Motor neuron (in vitro differentiated cells): ENCODE results near the gene PLD5. TPM values are rescaled to one million over a fixed set of nuclear protein-coding genes. Genes with fewer than 3 reads are reported as not detected.
"Not testable (repeated sequence)": the region's sequence is repeated elsewhere in the genome, so short reads cannot be mapped to it uniquely, and the experiment has no call there.

ENCODE experiments used
- ATAC-seq, 8 experiments: fragments of 200-7000 bp; cut with Tn5 transposase; replicated peaks in 6 of 8; 2 replicates each; pipeline ENCODE4 v1.8.0; 2021; ENCODE audit warnings: mild to moderate bottlenecking in 8 of 8, moderate library complexity in 8 of 8
- H3K27ac ChIP-seq, 2 donors: fragments of 250-450 bp; sonication (Bioruptor Pico); 2 replicates each; pipeline ENCODE4 v1.9.0; 2021; ENCODE audit warnings: antibody characterized with exemption in 2 of 2, mild to moderate bottlenecking in 2 of 2, moderate library complexity in 1 of 2
- H3K4me1 ChIP-seq, 2 donors: fragments of 250-450 bp; sonication (Bioruptor Pico); replicated peaks in 1 of 2; 2 replicates each; pipeline ENCODE4 v1.6.1; 2021; ENCODE audit warnings: antibody characterized with exemption in 2 of 2, mild to moderate bottlenecking in 2 of 2, moderate library complexity in 1 of 2
- H3K4me3 ChIP-seq, 5 donors: fragments of 250-450 bp; sonication (Bioruptor Pico); 2 replicates each; pipeline ENCODE4 v1.9.0; 2021; ENCODE audit warnings: antibody characterized with exemption in 5 of 5, mild to moderate bottlenecking in 5 of 5, moderate library complexity in 4 of 5
- WGBS, 10 experiments: fragments of 450-650 bp; shearing (Covaris generic); methylation state at CpG; one replicate each; pipeline ENCODE4 v1.0.0; 2022; 5-methylcytosine and 5-hydroxymethylcytosine counted together
- in situ Hi-C, 9 experiments: fragments of 400-800 bp; cut with MboI; loops; one replicate each; pipeline ENCODE4 v1.15.0; 2021; ENCODE audit warnings: low sequenced_read_pairs in 9 of 9, low pct_unique_long_range_greater_than_20kb in 2 of 9; ENCODE audit not compliant: unreplicated experiment in 9 of 9
- total RNA-seq, 8 experiments: library from RNA; unstranded; fragments of 300-600 nt; gene quantifications; 2 replicates each; pipeline versions ENCODE4 v1.2.3 to v1.2.4, GENCODE V29; 2022

Gene PLD5
- total RNA-seq, 8 experiments from 2014 or later, result 0.05 to 8.1 (median 1.5) TPM

DNA sequence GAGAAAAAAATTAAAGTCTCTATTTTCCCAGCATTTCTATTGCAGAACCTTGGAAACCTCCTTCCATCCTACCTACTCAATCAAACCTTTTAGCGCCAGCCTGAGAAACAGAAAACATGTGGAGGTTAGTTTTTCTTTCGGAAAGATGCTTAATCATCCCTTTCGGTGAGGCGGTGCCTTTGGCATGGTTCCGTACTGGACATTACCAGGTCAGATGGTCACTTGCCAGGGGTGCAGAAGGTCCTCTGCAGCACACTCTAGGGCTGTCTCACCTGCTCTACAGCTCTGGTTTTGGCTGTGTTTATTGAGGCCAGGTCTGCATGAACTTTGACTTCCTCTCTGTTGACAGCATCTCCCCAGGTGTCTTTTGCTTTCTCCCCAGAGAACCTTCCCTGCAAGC lies 121.5 kb downstream of the PLD5 start:
- H3K27ac ChIP-seq, result no peak overlapping the region
- ATAC-seq, result peak in 1 of 8 experiments; percentile 62
- H3K4me3 ChIP-seq, result no peak overlapping the region
- peaks cover 0 to 8% of the 10 kb centered on the region in 2 donors for H3K4me1 ChIP-seq
- in situ Hi-C loops, result no loop called here
- WGBS, 10 experiments, result 0 to 87% (median 59%) methylated on average over 1 to 5 of the region's 5 CpGs

- H3K4me1 ChIP-seq, result peaks cover 0 to 8% of the 10 kb centered on the region in 2 donors
- ATAC-seq, result peak in 4 of 8 experiments; percentile 22 to 72 (median 38)
- 0 to 100% (median 90%) methylated on average over 1 to 3 of the region's 3 CpGs; no CpG with 5 or more reads in 1 of the 10 experiments for WGBS, 10 experiments
Observed at GRCh38 chr1:242401937-242402336, 122.6 kb downstream of the PLD5 start.

GRCh38 chr1:242398351-242398750 lies 126.1 kb downstream of the PLD5 start:
- in situ Hi-C loops, result no loop called here
- Histone ChIP-seq H3K27ac (no peak overlapping the region), H3K4me1 (peaks cover 0 to 8% of the 10 kb centered on the region in 2 donors), H3K4me3 (no peak overlapping the region)
- no peak for ATAC-seq
- WGBS, 10 experiments, result 18 to 84% (median 72%) methylated on average over 2 to 5 of the region's 5 CpGs

More at GRCh38 chr1:242401937-242402336, 122.6 kb downstream of the PLD5 start:
- Histone ChIP-seq H3K4me3 (no peak overlapping the region), H3K27ac (no peak overlapping the region)
- in situ Hi-C loops, result no loop called here

GRCh38 chr1:242391896-242392295 lies 132.6 kb downstream of the PLD5 start:
- no peak overlapping the region for H3K4me3 ChIP-seq
- ATAC-seq, result no peak
- H3K4me1 ChIP-seq, result no peaks in the 10 kb centered on the region
- in situ Hi-C loops, result no loop called here
- H3K27ac ChIP-seq, result no peak overlapping the region

- in situ Hi-C loops, ATAC-seq, H3K27ac ChIP-seq, H3K4me3 ChIP-seq: not testable (repeated sequence)
- H3K4me1 ChIP-seq, result peaks cover 0 to 10% of the 10 kb centered on the region in 2 donors
- WGBS, 10 experiments, result 0 to 93% (median 44%) methylated on average over 1 to 6 of the region's 6 CpGs; no CpG with 5 or more reads in 2 of the 10 experiments
Observed at GRCh38 chr1:242376121-242376520, 148.4 kb downstream of the PLD5 start.

DNA sequence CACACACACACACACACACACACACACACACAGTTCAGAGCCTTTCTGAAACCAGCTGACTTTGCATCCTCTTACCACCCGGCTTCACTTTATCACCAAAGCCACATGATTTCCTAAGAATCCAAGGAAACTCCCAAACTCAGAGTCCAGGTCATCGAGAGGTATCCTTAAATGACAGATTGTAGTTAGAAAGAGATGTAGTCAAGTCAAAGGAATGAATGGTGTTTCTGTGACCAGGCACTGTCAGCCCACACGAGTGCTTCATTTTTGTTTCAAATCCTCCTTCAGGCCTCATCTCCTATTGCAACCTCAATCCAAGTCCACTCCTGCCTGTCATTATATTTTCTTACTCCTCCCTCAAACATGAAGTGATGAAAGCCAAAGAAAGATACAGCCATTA lies 174.1 kb downstream of the PLD5 start:
- H3K27ac ChIP-seq, H3K4me1 ChIP-seq, in situ Hi-C loops, H3K4me3 ChIP-seq: not testable (repeated sequence)
- 0 to 92% (median 40%) methylated on average over 1 to 2 of the region's 3 CpGs; no CpG with 5 or more reads in 5 of the 10 experiments for WGBS, 10 experiments
- peak in 2 of 8 experiments; percentile 17 to 72 for ATAC-seq

DNA sequence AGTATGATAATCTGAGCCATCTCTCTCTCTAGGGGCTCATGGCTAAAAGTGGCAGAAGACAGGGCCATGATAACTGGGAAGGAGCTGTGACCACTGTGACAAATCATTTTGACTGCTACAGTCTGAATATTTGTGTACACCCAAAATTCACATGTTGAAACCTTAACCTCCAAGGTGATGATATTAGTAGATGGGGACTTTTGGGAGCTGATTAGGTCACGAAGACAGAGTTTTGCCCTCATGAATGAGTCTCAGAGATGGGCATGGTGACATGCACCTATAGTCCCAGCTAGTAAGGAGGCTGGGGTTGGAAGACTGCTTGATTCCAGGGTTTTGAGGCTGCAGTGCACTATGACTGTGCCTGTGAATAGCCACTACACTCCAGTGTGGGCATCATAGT lies 174.9 kb downstream of the PLD5 start:
- no peak for ATAC-seq
- H3K4me1 ChIP-seq, result no peaks in the 10 kb centered on the region
- WGBS, 10 experiments, result 25 to 100% (median 100%) methylated on average over 1 of the region's 1 CpG; no CpG with 5 or more reads in 6 of the 10 experiments
- H3K27ac ChIP-seq, result no peak overlapping the region
- H3K4me3 ChIP-seq, result no peak overlapping the region
- in situ Hi-C loops, result no loop called here

DNA sequence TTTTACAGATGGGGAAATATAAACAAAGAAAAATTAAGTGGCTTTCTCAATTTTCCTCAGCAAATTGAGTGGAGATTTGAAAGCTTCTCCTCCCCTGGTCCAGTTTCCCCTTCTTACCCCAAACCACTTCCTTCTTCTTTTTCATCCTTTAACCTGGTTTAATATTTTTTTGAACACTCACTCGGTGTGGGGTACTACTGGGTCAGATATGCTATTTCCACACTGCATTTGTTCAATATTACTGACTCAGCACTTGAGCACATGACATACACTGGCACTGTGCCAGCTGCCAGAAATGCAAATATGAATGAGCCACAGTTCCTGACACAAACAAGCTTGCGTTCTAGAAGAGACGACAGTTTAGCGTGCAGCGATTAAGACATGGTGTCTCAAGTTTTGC lies 193.6 kb downstream of the PLD5 start:
- 11 to 88% (median 80%) methylated on average over 2 to 5 of the region's 5 CpGs; no CpG with 5 or more reads in 2 of the 10 experiments for WGBS, 10 experiments
- ATAC-seq, result peak in 7 of 8 experiments; percentile 18 to 81 (median 58)
- H3K27ac ChIP-seq, H3K4me1 ChIP-seq, in situ Hi-C loops, H3K4me3 ChIP-seq: not testable (repeated sequence)

DNA sequence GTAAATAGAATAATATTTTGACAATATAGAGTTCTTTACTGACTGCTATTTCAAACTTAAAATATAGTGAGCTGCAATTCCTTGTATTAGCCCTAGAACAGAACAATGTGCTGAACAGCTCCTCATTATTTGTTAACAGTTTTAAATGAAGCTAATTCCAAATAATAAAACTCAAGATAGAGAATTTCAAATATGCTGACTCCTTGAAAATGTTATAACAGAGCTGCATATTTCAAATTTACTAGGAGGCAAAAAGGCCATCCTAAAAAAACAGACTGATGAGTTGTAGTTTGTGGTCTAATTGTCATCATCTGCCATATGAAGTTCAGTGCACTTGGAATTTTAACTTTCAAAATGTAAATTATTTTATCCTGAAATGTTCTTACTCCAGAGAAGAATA lies 197.1 kb downstream of the PLD5 start:
- H3K4me3 ChIP-seq, in situ Hi-C loops, H3K4me1 ChIP-seq, H3K27ac ChIP-seq, ATAC-seq: not testable (repeated sequence)

GRCh38 chr1:242321981-242322380 lies 202.5 kb downstream of the PLD5 start:
- peak in 1 of 8 experiments; percentile 36 for ATAC-seq
- not testable (repeated sequence) for H3K4me1 ChIP-seq
- WGBS, 10 experiments, result 0 to 96% (median 28%) methylated on average over 1 to 7 of the region's 7 CpGs; no CpG with 5 or more reads in 1 of the 10 experiments

DNA sequence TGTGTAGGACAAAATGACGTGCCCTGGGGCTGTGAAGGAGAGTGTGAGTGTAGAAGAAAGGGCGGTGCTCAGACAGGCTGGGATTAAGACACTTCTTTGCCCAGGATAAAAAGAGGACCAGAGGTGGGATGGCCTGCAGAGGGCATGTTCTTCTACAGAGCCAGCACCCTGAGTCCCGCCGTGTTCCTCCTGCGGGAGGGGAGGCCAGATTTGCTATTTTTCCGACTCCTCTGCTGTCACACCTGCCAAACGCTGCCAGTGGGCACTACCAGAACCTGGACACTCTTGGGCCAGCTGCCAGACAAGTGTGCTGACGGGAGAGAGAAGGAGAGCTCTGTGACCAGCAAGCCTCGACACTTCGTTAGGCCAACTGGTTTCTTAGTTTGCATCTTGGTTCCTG lies 206.4 kb downstream of the PLD5 start:
- Histone ChIP-seq H3K4me3 (no peak overlapping the region), H3K4me1 (peaks cover 0 to 6% of the 10 kb centered on the region in 2 donors), H3K27ac (no peak overlapping the region)
- in situ Hi-C loops, result no loop called here
- ATAC-seq, result peak in 1 of 8 experiments; percentile 61
- 33 to 100% (median 94%) methylated on average over 3 to 9 of the region's 10 CpGs; no CpG with 5 or more reads in 6 of the 10 experiments for WGBS, 10 experiments

More at GRCh38 chr1:242321981-242322380, 202.5 kb downstream of the PLD5 start:
- H3K4me3 ChIP-seq, in situ Hi-C loops, H3K27ac ChIP-seq: not testable (repeated sequence)

- in situ Hi-C loops, ATAC-seq: not testable (repeated sequence)
Observed at GRCh38 chr1:242314865-242315264, 209.6 kb downstream of the PLD5 start.

GRCh38 chr1:242314085-242314649 lies 210.3 kb downstream of the PLD5 start:
- H3K27ac ChIP-seq, H3K4me3 ChIP-seq, H3K4me1 ChIP-seq, ATAC-seq, in situ Hi-C loops: not testable (repeated sequence)
- 20 to 88% (median 48%) methylated on average over 1 to 3 of the region's 3 CpGs; no CpG with 5 or more reads in 6 of the 10 experiments for WGBS, 10 experiments

More at GRCh38 chr1:242314865-242315264, 209.6 kb downstream of the PLD5 start:
- not testable (repeated sequence) for H3K4me1 ChIP-seq, H3K27ac ChIP-seq, H3K4me3 ChIP-seq
- WGBS, 10 experiments, result 100% methylated on average over 1 of the region's 1 CpG; no CpG with 5 or more reads in 9 of the 10 experiments

DNA sequence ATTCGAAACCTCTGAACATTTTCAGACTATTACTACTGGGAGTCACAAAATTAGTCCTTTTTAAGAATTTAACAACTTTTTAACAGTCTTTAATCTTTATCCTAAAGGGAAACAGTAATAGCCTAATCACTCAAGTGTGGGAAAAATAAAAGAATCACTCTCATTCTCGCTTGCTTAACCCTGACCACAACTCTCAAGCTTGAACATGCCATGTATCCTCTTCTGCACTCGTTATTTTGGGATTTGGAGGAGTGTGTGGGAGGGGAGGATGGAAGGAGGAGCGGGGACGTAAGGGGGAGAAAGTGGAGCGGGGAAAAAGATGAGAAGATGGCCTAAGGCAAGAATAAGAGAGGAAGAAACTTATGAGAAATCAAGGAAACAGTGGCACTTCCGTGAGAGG lies 215.8 kb downstream of the PLD5 start:
- 33 to 100% (median 100%) methylated on average over 1 to 2 of the region's 7 CpGs; no CpG with 5 or more reads in 3 of the 10 experiments for WGBS, 10 experiments
- H3K27ac ChIP-seq, ATAC-seq, H3K4me1 ChIP-seq, in situ Hi-C loops, H3K4me3 ChIP-seq: not testable (repeated sequence)
